Measurements from ENCODE around the gene ZMIZ1.

The ZMIZ1 gene

DNA sequence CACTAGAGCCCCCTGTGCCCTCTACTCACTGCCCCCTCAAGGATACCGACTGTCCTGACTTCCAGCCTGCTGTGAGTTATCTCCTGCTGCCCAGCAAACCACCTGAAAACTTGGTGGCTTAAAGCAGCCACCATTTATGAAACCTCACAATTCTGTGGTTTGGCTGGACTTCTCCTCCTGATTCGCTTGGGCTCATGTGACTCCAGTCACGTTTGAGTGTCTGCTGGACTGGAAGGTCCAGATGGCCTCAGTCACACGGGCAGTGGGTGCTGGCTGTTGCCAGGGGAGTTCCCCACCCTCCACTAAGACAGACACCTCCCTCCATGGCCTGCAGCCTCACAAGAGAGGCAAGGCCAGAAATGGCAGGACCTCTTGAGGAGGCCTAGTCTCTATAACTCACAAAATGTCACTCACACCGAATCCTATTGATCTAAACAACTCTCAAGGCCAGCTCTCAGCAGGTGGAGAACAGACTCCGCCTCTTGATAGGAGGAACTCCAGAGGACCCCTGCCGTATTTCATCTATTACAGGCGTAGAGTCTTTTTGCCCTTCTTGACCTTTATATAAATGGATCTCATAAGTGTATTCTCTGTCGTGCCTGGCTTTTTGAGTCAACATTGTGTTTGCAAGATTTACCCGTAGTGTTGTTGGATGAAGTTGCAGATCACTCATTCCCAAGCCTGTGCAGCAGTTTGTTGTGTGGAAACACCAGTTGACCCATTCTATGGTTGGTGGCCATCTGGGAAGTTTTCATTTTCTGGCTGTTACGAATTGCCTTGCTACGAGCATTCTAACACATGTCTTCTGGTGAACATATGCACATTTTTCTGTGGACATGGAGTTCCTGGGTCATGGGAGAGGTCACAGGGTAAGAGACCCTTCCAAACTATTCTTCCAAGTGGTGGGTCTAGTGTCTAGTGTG lies 48.3 kb downstream of the ZMIZ1 start:
- TF ChIP-seq, protein P1, sequence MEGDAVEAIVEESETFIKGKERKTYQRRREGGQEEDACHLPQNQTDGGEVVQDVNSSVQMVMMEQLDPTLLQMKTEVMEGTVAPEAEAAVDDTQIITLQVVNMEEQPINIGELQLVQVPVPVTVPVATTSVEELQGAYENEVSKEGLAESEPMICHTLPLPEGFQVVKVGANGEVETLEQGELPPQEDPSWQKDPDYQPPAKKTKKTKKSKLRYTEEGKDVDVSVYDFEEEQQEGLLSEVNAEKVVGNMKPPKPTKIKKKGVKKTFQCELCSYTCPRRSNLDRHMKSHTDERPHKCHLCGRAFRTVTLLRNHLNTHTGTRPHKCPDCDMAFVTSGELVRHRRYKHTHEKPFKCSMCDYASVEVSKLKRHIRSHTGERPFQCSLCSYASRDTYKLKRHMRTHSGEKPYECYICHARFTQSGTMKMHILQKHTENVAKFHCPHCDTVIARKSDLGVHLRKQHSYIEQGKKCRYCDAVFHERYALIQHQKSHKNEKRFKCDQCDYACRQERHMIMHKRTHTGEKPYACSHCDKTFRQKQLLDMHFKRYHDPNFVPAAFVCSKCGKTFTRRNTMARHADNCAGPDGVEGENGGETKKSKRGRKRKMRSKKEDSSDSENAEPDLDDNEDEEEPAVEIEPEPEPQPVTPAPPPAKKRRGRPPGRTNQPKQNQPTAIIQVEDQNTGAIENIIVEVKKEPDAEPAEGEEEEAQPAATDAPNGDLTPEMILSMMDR (IDR thresholded peaks at IDR 0.05): no peak

DNA sequence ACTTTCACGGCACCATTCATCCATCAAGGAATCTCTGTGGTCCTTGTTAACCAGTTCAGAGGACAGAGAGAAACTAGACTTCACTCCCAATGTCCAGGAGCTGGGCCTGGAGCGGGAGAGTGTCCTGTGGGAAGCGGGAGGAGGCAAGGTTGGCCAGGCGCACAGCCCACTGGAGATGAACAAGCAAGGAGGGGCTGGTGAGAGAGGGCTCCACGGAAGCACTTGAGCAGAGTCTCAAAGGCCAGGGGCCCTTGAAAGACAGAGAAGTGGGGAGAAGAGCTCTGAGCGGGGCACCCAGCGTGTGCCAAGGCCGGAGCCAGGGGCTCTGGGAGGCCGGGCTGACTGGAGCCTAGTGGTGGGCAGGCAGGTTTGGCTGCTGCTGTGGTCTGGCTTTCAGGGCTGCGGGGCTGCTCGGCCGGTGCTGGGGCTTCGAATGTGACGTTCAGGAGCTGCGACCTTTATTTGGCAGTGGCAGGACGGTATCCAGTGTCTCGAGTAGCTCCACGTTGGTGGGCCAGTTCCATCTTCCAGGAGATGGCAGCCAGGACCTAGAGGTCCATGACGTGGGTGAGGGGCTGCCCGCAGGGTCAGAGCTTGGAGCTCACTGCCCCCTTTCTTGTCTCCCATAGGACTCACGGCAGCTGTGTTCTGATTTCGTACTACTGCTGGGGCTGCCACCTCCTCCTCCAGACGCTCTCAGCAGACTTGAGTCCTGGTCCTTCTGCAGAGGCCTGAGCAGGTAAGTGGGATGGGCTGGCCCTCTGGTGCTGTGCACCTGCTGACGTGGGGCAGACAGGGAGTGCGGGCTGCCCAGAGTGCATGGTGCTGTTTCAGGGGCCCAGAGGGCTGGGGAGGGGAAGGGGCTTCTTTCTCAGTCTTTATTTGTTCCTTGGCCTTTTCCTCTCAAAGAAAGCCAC lies 49.8 kb downstream of the ZMIZ1 start:
- TF ChIP-seq, protein P1 (IDR thresholded peaks at IDR 0.05): no peak

DNA sequence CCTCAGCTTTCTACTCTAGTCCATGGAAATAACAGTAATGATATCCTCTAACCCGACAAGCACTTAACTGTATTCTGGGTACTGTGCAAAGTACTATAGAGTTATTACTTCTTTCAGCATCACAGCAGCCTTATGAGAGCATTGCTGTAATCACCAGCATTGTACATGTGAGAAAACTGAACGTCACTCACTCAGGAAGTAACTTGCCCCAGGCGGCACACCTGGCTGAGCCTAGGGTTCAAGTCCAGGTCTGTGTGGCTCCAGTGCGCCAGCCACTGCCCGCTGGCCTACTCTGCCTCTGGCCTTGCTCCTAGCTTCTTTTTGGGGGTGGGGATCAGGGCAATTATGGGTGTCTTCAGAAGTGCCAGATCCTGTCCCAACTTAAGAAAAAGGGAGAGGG lies 50.5 kb downstream of the ZMIZ1 start:
- TF ChIP-seq, protein P1 (IDR thresholded peaks at IDR 0.05): no peak

DNA sequence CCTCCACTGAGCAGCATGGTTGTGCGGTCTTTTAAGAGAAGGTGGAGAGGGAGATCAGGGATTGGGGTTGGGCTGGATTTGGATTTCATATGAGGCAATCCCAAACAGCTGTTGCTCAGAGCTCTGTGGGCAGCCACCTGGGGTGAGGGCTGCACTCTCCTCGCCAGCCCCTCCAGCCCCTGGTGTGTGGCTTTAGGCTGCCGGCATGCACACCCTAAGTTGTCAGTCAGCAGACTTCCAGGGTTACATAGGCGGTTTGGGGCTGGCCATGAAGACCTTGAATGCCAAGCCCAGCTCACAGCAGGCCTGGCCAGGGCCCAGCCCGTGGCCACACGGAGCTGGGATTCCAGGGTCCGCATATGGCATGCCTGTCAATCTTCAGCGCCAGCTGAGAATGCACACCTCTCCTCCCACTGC lies 54.8 kb downstream of the ZMIZ1 start:
- TF ChIP-seq, protein P1 (IDR thresholded peaks at IDR 0.05): no peak

DNA sequence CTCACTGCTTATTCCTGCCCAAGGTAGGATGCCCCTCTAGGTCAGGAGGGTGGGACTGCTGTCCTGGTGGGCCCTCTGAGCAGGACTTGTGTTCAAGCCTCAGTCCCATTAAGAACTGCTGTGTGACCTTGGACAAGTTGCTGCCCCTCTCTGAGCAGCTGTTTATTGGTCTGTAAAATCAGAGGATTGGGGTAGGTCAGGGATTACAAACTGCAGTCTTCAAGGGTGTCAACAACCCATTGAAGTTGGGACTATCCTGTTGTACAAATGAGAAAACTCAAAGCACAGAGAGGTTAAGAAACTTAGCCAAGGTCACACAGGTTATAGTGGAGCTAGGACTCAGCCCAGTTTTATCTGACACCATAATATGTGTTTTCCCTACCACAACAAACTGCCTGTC lies 55.3 kb downstream of the ZMIZ1 start:
- TF ChIP-seq, protein P1 (IDR thresholded peaks at IDR 0.05): no peak

DNA sequence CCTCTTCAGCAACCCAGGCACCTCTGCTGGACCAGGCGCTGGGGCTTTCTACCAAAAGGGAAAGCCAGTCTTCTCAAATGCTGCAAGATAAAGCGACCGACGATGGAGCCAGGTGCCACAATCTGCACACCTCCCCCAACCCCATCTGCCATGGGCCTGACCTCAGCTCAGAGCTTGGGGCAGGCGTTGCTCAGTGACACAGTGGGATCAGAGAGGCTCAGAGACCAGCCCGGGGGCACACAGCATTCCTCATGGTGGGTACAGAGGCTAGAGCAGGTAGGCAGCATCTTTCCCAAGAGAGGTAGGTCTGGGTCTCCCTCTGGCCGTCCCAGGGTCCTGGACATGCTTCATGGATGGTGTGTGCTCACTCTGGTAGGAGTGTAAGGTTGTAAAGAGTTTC lies 56.3 kb downstream of the ZMIZ1 start:
- TF ChIP-seq, protein P1 (IDR thresholded peaks at IDR 0.05): no peak

DNA sequence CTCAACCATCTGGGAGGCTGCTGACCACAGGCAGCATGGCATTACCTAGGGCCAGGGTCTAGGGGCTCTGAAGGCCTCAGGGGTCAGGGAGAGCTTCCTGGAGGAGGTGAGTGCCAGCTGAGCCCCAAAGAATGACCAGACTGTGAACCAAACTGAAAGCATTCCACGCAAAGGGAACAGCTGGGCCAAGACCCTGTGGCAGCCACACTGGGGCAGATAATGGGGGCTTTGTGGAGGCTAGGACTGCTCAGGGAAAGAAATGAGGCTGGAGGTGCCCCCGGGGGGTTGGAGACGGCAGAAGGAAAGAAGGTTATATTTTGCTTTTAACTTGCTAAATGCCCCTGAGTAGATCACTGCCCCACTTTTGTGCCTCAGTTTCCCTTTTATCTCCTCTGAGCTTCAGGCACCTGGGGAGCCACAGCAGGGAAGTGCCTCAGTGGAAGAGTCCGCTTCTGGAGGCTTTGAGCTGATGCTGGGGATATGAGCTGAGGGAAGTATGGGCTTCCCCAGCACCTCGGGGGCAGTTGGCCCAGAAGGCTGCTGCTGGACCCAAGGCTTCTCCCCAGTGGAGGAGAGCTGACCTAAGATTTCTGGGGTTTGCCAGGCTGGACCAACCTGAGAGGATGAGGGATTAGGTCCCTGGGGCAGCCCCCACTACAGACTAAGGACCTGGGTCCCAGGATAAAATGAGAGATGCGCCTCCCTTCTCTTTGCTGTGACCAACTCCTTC lies 57.8 kb downstream of the ZMIZ1 start:
- TF ChIP-seq, protein P1 (IDR thresholded peaks at IDR 0.05): no peak

Measured in LNCAP (cell line).